Memory B cell (primary cell): ENCODE results near the gene MARCHF11.

ENCODE experiments used
- ATAC-seq: fragments of 150-1000 bp; cut with Tn5 transposase; 2 replicates; pipeline ENCODE4 v1.10.0; 2021; ENCODE audit warnings: low read depth, mild to moderate bottlenecking, moderate library complexity
- DNase-seq, 2 donors: peaks; one replicate each; pipeline ENCODE4 v3.0.0; 2022; ENCODE audit warnings: low spot score in 2 of 2
- H3K27ac Mint-ChIP-seq: one replicate; pipeline ENCODE4 v1.8.0; 2022; ENCODE audit warnings: mild to moderate bottlenecking, moderate library complexity, mixed read lengths
- H3K27me3 Mint-ChIP-seq: one replicate; pipeline ENCODE4 v1.8.0; 2022; ENCODE audit warnings: mixed read lengths
- H3K36me3 Mint-ChIP-seq: one replicate; pipeline ENCODE4 v1.8.0; 2022; ENCODE audit warnings: mild to moderate bottlenecking, mixed read lengths
- H3K4me1 Mint-ChIP-seq: one replicate; pipeline ENCODE4 v1.8.0; 2022; ENCODE audit warnings: mixed read lengths
- H3K4me3 Mint-ChIP-seq: one replicate; pipeline ENCODE4 v1.8.0; 2022; ENCODE audit warnings: mild to moderate bottlenecking, moderate library complexity, mixed read lengths
- H3K9me3 Mint-ChIP-seq: one replicate; pipeline ENCODE4 v1.8.0; 2022; ENCODE audit warnings: mixed read lengths

The MARCHF11 gene

DNA sequence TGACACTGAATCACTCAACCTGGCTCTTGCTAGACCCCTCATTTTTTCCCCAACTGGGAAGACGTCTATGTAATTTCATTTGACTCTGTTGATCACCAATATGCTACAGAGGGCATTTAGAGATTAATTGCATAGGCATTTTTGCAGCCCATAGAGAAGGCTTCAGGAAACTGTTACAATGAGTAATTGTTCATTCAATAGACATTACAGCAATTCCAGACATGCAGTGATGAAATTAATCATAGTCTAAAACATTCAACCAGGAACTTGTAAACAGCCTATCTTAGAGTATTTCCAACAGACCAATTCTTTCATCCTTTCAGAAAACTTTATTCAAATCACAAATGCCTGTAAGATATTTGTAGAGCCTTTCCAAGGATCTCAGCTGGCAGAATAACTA is 122.3 kb downstream of the MARCHF11 start:
- Mint-ChIP-seq H3K9me3 (peaks cover 13% of the 10 kb centered on the region), H3K4me3 (no peak overlapping the region), H3K4me1 (no peaks in the 10 kb centered on the region), H3K36me3 (no peaks in the 10 kb centered on the region), H3K27me3 (no peaks in the 10 kb centered on the region), H3K27ac (no peak overlapping the region)
- ATAC-seq (no peak), DNase-seq (no peak)

DNA sequence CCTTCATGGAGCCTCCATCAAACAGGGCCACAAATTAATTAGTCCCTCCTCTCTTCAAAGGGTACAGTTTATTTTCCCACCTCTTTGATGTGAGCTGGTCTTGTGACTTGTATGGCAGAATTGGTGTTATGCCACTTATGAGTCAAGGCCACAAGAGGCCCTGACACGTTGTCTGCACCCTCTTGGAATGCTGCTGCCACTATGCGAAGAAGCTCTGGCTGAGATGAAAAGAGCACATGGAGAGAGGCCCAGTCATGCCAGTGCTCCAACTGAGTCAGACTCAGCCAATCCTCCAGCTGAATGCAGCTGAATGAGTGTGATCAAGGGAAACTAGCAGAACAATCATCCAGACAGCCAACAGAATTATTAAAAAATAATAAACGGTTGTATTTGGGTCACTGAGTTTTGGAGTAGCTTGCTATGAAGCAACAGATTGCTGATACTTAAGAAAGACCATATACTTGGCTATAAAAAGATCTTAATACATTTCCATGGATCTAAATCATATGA is 128.3 kb downstream of the MARCHF11 start:
- H3K27ac Mint-ChIP-seq = no peak overlapping the region
- no peaks in the 10 kb centered on the region for H3K4me1 Mint-ChIP-seq

DNA sequence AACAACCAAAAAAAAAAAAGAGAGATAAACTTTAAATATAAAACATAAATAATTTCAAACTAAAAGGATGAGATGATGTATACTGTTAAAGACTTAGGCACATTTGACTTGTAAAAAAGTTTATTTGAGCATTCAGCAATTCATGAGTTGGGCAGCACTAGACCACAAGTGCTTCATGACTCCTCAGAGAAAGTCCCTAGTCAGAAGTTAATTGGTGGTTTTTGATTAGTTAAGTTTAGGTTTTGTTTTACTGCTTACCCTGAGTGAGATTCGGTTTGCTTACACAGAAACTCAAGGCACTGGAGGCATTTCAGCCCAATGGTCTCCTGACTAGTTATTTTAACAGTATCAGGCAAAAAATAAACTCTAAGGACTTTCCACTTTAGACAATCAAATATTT is 129.2 kb downstream of the MARCHF11 start:
- DNase-seq (no peak), ATAC-seq (no peak)
- Mint-ChIP-seq H3K4me1 (no peaks in the 10 kb centered on the region), H3K9me3 (peaks cover 8% of the 10 kb centered on the region), H3K27me3 (no peaks in the 10 kb centered on the region), H3K36me3 (no peaks in the 10 kb centered on the region), H3K27ac (no peak overlapping the region), H3K4me3 (no peak overlapping the region)

More for the DNA sequence above, 128.3 kb downstream of the MARCHF11 start:
- H3K4me3 Mint-ChIP-seq = no peak overlapping the region
- no peaks in the 10 kb centered on the region for H3K27me3 Mint-ChIP-seq
- no peak for DNase-seq
- ATAC-seq = no peak
- peaks cover 8% of the 10 kb centered on the region for H3K9me3 Mint-ChIP-seq
- H3K36me3 Mint-ChIP-seq = no peaks in the 10 kb centered on the region

DNA sequence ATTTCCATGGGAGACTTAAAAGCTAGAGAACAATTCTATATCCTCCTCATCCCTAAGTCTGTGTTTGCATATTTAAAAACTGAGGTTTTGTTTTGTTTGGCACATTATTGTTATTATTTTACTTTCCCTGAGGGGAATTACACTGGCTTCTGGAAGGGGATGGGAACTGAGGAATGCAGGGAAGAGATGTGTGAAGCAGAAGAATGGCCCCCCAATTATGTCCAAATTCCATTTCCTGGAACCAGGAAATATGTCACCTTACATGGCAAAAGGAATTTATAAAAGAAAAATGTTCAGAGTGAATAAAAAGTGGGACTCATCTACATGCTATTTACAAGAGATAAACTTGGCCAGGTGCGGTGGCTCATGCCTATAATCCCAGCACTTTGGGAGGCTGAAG is 129.8 kb downstream of the MARCHF11 start:
- Mint-ChIP-seq H3K36me3 (no peaks in the 10 kb centered on the region), H3K4me1 (no peaks in the 10 kb centered on the region), H3K4me3 (no peak overlapping the region), H3K9me3 (peaks cover 8% of the 10 kb centered on the region), H3K27ac (no peak overlapping the region), H3K27me3 (no peaks in the 10 kb centered on the region)
- ATAC-seq (no peak), DNase-seq (no peak)

DNA sequence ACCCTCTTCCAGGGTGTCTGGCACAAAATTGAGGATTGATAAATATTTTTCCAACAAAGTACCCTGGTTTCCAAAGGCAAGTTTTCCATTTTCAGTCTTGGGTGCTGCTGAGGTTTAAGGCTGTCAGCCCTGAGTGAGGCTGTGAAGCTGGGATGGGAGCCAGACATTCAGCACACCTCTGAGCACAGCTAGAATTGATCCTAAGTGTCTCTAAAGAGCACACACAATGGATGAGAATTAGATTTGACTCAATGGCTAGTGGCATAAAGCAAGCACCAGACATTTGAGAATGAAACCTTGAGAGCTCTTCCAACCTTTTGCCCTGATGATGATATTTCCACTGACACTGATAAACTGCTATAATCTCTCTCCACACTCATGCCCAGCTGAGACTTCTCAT is 131.5 kb downstream of the MARCHF11 start:
- no peaks in the 10 kb centered on the region for H3K4me1 Mint-ChIP-seq
- ATAC-seq = no peak
- no peak for DNase-seq
- no peaks in the 10 kb centered on the region for H3K27me3 Mint-ChIP-seq
- H3K9me3 Mint-ChIP-seq = peaks cover 5% of the 10 kb centered on the region
- no peak overlapping the region for H3K4me3 Mint-ChIP-seq
- no peaks in the 10 kb centered on the region for H3K36me3 Mint-ChIP-seq
- peak overlapping the region; percentile 3 for H3K27ac Mint-ChIP-seq

DNA sequence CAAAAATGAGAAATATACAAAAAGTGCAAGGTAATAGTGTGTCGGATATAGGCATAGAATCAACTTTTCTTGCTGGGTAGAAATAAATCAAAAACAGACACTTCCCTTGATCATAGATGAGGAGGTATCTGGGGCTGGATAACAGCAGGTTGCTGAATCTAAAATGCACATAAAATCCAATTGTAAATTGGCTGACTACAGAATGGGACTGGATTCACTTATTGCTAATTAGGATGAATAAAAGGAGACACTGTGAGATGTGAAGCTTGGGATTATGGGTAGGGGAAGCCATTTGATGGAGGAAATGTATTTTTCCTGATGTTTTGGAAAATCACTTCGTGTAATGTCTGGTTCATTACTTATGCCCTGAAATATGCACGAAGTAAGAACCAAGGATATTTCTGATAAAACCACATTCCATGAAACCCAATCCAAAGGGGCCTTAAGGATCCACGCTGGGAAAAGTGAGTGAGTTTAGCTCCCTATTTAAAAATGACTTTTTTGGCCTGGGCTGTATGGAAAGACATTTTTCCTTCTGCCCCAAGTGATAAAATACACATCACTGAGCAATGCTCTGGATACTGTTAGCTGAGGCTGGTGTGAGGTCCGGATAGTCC is 136.1 kb downstream of the MARCHF11 start:
- no peaks in the 10 kb centered on the region for H3K27me3 Mint-ChIP-seq
- no peak overlapping the region for H3K27ac Mint-ChIP-seq
- no peaks in the 10 kb centered on the region for H3K36me3 Mint-ChIP-seq
- H3K4me1 Mint-ChIP-seq = no peaks in the 10 kb centered on the region
- no peak for ATAC-seq
- no peak for DNase-seq
- H3K9me3 Mint-ChIP-seq = peaks cover 4% of the 10 kb centered on the region
- no peak overlapping the region for H3K4me3 Mint-ChIP-seq

DNA sequence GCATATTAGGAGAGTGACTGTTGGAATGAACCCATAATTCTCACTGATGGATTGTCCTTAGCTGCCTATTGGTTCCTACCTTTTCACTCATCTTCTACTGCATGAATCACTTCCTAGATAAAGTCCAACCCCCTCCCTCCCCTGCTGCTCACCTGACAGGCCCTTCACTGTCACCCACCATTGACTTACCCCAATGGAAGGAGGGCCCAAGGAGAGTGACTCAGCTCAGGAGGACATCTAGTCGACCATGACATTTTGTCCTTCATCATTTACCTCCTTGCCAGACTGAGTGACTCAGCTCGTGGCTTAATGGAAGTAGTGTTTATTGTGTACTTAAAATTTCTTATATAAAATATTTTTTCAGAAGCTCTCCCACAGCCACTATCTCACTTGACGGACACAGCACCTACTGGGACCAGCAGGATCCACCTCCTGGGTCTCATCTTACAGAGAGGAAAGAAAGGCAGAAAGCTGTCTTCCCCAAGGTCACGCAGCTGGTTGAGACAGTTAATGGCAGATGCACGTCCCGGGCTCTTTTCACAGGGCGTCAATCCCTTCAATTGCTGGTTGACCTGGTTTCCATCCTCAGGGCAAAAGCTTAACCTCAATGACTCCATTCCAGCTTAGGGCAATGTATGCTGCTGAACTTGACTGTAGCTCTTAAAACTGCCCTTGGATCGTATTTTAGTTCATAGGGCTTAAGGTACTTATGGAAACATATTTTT is 142.3 kb downstream of the MARCHF11 start:
- ATAC-seq (no peak), DNase-seq (no peak)
- Mint-ChIP-seq H3K27ac (no peak overlapping the region), H3K9me3 (no peaks in the 10 kb centered on the region), H3K4me1 (no peaks in the 10 kb centered on the region), H3K36me3 (no peaks in the 10 kb centered on the region), H3K27me3 (no peaks in the 10 kb centered on the region), H3K4me3 (no peak overlapping the region)

DNA sequence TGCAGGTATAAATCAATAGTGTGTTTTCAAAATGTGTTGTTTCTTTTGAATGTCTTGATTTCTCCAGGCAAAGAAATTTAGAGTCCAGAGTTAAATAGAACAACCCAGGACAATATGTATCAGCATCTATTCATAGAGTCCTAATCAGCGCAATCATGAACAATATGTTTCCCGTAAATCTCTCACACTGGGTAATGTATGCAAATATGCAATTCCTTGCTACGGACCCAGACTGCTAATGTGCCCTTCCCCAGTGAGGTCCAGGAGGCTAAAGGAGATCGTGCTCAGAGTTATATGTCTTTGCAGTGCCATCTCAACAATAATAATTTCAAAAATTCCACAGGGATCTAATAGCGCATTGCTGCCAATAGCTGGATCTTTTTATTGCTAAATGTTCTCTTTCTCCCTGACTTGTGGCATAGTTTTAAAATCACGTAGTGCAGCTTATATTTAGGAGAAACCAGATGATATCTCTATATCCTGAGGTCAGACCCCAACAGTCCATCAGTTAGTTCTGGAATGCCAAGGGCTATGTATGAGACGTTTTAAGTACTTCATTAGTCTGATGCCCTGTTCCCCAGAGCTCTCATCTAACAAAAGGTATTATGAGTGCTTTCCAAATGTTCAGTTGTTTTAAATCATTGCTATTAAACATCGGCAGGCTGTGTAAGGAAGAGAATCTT is 145.1 kb downstream of the MARCHF11 start:
- Mint-ChIP-seq H3K36me3 (no peaks in the 10 kb centered on the region), H3K4me3 (no peak overlapping the region), H3K4me1 (no peaks in the 10 kb centered on the region), H3K27ac (no peak overlapping the region), H3K9me3 (no peaks in the 10 kb centered on the region), H3K27me3 (no peaks in the 10 kb centered on the region)
- DNase-seq = no peak
- no peak for ATAC-seq

DNA sequence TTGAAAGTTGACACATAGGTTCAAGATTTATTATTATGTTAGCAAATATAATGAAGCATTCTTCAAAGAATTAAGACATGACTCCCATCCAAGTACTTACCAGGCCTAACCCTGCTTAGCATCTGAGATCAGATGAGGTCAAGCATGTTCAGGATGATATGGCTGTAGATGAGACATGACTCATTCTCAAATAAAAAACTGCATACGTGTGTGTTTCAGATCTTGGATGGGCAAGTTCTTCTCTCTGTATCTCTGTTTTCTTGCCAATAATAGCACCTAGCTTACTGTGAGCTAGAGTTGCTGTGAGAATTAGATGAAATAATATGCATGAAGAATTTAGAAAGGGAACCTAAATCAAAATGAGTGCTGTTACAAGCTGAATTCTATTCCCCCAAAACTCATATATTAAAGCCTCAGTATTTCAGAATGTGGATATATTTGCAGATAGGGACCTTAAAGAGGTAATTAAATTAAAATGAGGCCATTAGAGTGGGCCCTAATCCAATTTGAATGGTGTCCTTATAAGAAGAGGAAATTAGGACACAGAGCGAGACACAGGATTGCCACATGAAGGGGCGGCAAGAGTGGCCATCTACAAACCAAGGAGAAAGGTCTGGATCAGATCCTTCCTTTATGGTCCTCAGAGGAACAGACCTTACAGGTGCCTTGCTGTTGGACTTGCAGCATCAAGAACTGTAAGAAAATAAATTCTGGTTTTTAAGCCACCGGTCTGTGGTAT is 146.2 kb downstream of the MARCHF11 start:
- H3K36me3 Mint-ChIP-seq = no peaks in the 10 kb centered on the region
- ATAC-seq (no peak), DNase-seq (no peak)
- no peak overlapping the region for H3K4me3 Mint-ChIP-seq
- no peaks in the 10 kb centered on the region for H3K27me3 Mint-ChIP-seq
- H3K27ac Mint-ChIP-seq = no peak overlapping the region
- H3K4me1 Mint-ChIP-seq = no peaks in the 10 kb centered on the region
- no peaks in the 10 kb centered on the region for H3K9me3 Mint-ChIP-seq

DNA sequence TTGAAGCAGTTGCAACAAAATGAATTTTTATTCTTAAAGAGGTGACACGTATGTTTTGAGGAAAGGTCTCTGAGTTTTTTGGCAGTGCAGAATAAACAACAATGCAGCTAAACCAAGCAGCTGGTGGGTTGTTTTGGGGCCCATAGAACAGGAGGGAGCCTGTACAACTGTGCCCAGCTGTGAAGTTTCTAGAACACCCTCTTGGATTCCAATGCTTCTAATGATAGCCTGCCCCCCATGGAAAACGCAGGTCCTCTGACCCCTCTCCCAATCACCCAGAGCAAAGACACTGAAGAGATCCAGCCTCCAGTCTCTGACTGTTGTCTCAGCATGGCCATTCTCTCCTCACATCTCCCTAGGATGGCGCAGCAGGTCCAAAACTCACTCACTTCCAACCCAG is 150.9 kb downstream of the MARCHF11 start:
- H3K4me3 Mint-ChIP-seq = no peak overlapping the region
- no peaks in the 10 kb centered on the region for H3K4me1 Mint-ChIP-seq
- no peaks in the 10 kb centered on the region for H3K27me3 Mint-ChIP-seq
- ATAC-seq (no peak), DNase-seq (no peak)
- no peaks in the 10 kb centered on the region for H3K36me3 Mint-ChIP-seq
- H3K9me3 Mint-ChIP-seq = no peaks in the 10 kb centered on the region
- H3K27ac Mint-ChIP-seq = no peak overlapping the region

DNA sequence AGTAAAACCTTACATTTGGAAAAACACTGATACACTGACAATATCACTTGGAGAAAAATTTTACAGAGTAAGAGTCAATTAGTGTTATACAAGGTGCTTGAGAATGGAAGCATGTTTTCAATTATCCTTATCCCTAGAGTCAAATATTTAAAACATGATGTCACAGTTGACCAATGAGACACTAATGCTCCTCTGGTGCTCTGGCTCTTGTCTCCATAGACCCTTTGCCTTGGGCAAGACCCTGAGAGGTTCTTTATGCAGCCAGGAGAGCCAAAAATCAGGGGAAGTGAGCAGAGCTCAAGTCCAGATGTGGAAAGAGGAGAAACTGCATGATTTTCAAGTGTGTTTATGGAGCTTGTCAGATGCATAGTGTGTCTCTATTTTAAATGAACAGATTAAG is 153.9 kb downstream of the MARCHF11 start:
- H3K9me3 Mint-ChIP-seq = peaks cover 4% of the 10 kb centered on the region
- no peak for ATAC-seq
- H3K4me3 Mint-ChIP-seq = no peak overlapping the region
- no peaks in the 10 kb centered on the region for H3K4me1 Mint-ChIP-seq
- no peaks in the 10 kb centered on the region for H3K36me3 Mint-ChIP-seq
- no peaks in the 10 kb centered on the region for H3K27me3 Mint-ChIP-seq
- no peak for DNase-seq
- H3K27ac Mint-ChIP-seq = no peak overlapping the region

DNA sequence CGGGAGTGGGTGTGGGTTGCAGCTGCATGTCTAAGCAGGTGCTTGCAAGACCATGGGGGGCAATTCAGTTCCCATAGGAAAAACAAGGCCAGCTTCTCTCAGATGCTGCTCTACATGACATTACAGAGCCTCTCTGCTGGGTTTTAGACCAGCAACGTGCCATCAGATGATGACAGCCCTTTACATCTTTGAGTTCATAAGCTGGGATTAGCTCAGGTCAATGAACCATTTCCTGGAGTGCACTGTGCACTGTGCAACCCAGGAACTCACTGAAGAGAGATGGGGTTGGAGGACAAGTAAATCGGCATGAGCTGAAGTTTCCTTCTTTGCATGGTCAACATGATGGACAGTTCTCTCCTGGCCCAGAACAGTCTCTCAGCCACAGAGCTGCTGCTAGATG is 160.6 kb downstream of the MARCHF11 start:
- Mint-ChIP-seq H3K27me3 (no peaks in the 10 kb centered on the region), H3K27ac (no peak overlapping the region), H3K36me3 (no peaks in the 10 kb centered on the region), H3K4me3 (no peak overlapping the region), H3K4me1 (no peaks in the 10 kb centered on the region), H3K9me3 (peaks cover 6% of the 10 kb centered on the region)
- no peak for ATAC-seq
- DNase-seq = no peak

DNA sequence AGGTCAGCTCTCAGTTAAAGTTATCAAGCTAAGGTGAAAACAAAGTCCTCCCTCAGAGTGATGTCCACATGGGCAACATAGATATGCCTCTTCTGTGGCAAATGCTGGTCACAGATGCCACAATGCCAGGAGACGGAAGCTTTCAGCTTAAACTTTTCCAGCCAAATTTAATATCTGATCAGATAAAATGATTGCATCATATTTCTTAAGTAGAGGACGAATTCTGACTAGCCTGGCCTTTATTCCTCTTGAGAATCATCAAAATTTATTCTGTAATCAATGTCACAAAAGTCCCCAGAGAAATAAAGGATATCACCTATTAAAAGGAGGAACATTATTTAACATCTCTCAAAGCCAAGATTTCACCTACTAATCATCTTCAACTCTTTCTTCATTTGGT is 161.9 kb downstream of the MARCHF11 start:
- H3K36me3 Mint-ChIP-seq = no peaks in the 10 kb centered on the region
- DNase-seq (no peak), ATAC-seq (no peak)
- H3K27ac Mint-ChIP-seq = no peak overlapping the region
- H3K27me3 Mint-ChIP-seq = no peaks in the 10 kb centered on the region
- H3K4me1 Mint-ChIP-seq = no peaks in the 10 kb centered on the region
- no peak overlapping the region for H3K4me3 Mint-ChIP-seq
- H3K9me3 Mint-ChIP-seq = peaks cover 5% of the 10 kb centered on the region
